WTC11 (cell line): ENCODE data around the gene ZNF398. TPM values are rescaled to one million over a fixed set of nuclear protein-coding genes. Genes with fewer than 3 reads are reported as not detected.

Source experiments
- ATAC-seq: fragments of 200-7000 bp; cut with Tn5 transposase; 2 replicates; pipeline ENCODE4 v1.10.0; 2021; ENCODE audit warnings: mild to moderate bottlenecking, moderate library complexity
- CTCF ChIA-PET: fragments of 300-600 bp; sonication (Branson Sonifier 250); formaldehyde crosslinking; loops from one replicate; lab custom pipeline; 2021; ENCODE audit warnings: antibody characterized with exemption; lab: Charles Lee
- POLR2A ChIA-PET: fragments of 350-600 bp; sonication (Branson Sonifier 250); formaldehyde crosslinking; loops from one replicate; lab custom pipeline; 2021; ENCODE audit warnings: antibody characterized with exemption; lab: Charles Lee
- DNase-seq: peaks from one replicate; pipeline ENCODE4 v3.0.0; 2021; ENCODE audit warnings: low spot score
- H3K27ac Mint-ChIP-seq: 2 replicates; pipeline ENCODE4 v1.8.0; 2021; ENCODE audit warnings: mixed read lengths
- H3K27me3 Mint-ChIP-seq: 2 replicates; pipeline ENCODE4 v1.8.0; 2021; ENCODE audit warnings: low read depth, mild to moderate bottlenecking, moderate library complexity, mixed read lengths
- H3K36me3 Mint-ChIP-seq: 2 replicates; pipeline ENCODE4 v1.8.0; 2021; ENCODE audit warnings: mixed read lengths
- H3K4me1 Mint-ChIP-seq: 2 replicates; pipeline ENCODE4 v1.8.0; 2022; ENCODE audit warnings: mixed read lengths
- H3K4me3 Mint-ChIP-seq: 2 replicates; pipeline ENCODE4 v1.8.0; 2021; ENCODE audit warnings: mild to moderate bottlenecking, moderate library complexity, mixed read lengths
- H3K9me3 Mint-ChIP-seq: 2 replicates; pipeline ENCODE4 v1.8.0; 2021; ENCODE audit warnings: mixed read lengths
- ATF6 ChIP-seq: sonication (generic); formaldehyde crosslinking; IDR thresholded peaks from 2 replicates; pipeline ENCODE4 v1.8.1; 2023; ENCODE audit warnings: mild to moderate bottlenecking, missing genetic modification reagents
- FOXK1 ChIP-seq: sonication (generic); formaldehyde crosslinking; IDR thresholded peaks from 2 replicates; pipeline ENCODE4 v1.8.0; 2022; ENCODE audit warnings: mild to moderate bottlenecking, moderate library complexity, missing genetic modification reagents
- GTF2I ChIP-seq: fragments of 250-450 bp; sonication (Bioruptor Pico); conservative IDR thresholded peaks from 2 replicates; pipeline ENCODE4 v1.4.0; 2021; ENCODE audit warnings: mild to moderate bottlenecking
- HMGA2 ChIP-seq: fragments of 250-450 bp; sonication (Bioruptor Pico); IDR thresholded peaks from 2 replicates; pipeline ENCODE4 v1.4.0; 2021; ENCODE audit warnings: mild to moderate bottlenecking, moderate library complexity
- NFYB ChIP-seq: sonication (generic); formaldehyde crosslinking; conservative IDR thresholded peaks from 2 replicates; pipeline ENCODE4 v1.8.0; 2022; ENCODE audit warnings: low read depth, missing genetic modification reagents
- SOX15 ChIP-seq: fragments of 250-450 bp; sonication (Bioruptor Pico); IDR thresholded peaks from 2 replicates; pipeline ENCODE4 v1.9.0; 2021; ENCODE audit warnings: mild to moderate bottlenecking
- ZNF263 ChIP-seq: sonication (generic); formaldehyde crosslinking; IDR thresholded peaks from 2 replicates; pipeline ENCODE4 v1.8.1; 2022; ENCODE audit warnings: low read depth, mild to moderate bottlenecking, moderate library complexity, missing genetic modification reagents
- ZNF396 ChIP-seq: fragments of 250-450 bp; sonication (Bioruptor Pico); IDR thresholded peaks from 2 replicates; pipeline ENCODE4 v1.8.0; 2021; ENCODE audit warnings: mild to moderate bottlenecking, moderate library complexity, borderline replicate concordance
- ZNF416 ChIP-seq: fragments of 250-450 bp; sonication (Bioruptor Pico); IDR thresholded peaks from 2 replicates; pipeline ENCODE4 v1.9.0; 2021; ENCODE audit warnings: mild to moderate bottlenecking, inconsistent platforms
- ZNF425 ChIP-seq: fragments of 250-450 bp; sonication (Bioruptor Pico); conservative IDR thresholded peaks from 2 replicates; pipeline ENCODE4 v1.9.0; 2021; ENCODE audit warnings: mild to moderate bottlenecking
- ZNF671 ChIP-seq: fragments of 250-450 bp; sonication (Bioruptor Pico); IDR thresholded peaks from 2 replicates; pipeline ENCODE4 v1.8.0; 2021; ENCODE audit warnings: mild to moderate bottlenecking
- total RNA-seq: library from RNA; stranded (reverse); gene quantifications from 3 replicates; pipeline ENCODE4 v1.2.3, GENCODE V29; 2021
- TF ChIP-seq, protein P1 (sequence below): sonication (generic); formaldehyde crosslinking; IDR thresholded peaks from 2 replicates; pipeline ENCODE4 v1.8.1; 2022; ENCODE audit warnings: missing genetic modification reagents, borderline replicate concordance
- TF ChIP-seq, protein P2 (sequence below): sonication (generic); formaldehyde crosslinking; IDR thresholded peaks from 2 replicates; pipeline ENCODE4 v1.8.1; 2023; ENCODE audit warnings: mild to moderate bottlenecking, moderate library complexity, missing genetic modification reagents

ZNF398 gene
- total RNA-seq, 1 experiment from 2014 or later: 63.2 TPM

GRCh38 chr7:149181450-149181790 is 34.2 kb downstream of the ZNF398 start:
- POLR2A ChIA-PET: no interaction called here
- H3K27ac Mint-ChIP-seq: peak overlapping the region; percentile 93

GRCh38 chr7:149184274-149184673 is 37.0 kb downstream of the ZNF398 start:
- no peak; the same call in 1 of the 2 replicates for ATAC-seq
- ChIA-PET CTCF (interaction anchor here (2.8 kb wide), 1 partner anchor 11 kb away, joined by 16 read pairs; the partner anchor contains the start of gene ZNF282), POLR2A (no interaction called here)
- peaks cover 40% of the 10 kb centered on the region for H3K36me3 Mint-ChIP-seq
- DNase-seq: no peak
- no peaks in the 10 kb centered on the region for H3K27me3 Mint-ChIP-seq
- H3K9me3 Mint-ChIP-seq: no peaks in the 10 kb centered on the region
- peak overlapping the region; percentile 37; the same call in 1 of the 2 replicates for H3K27ac Mint-ChIP-seq
- H3K4me1 Mint-ChIP-seq: no peaks in the 10 kb centered on the region
- H3K4me3 Mint-ChIP-seq: no peak overlapping the region
- TF ChIP-seq ATF6 (CRISPR knock-in tag): no peak
- 0 out of 2 replicates have a peak, but pooled peaks have one; percentile 12 for TF ChIP-seq ZNF425 (CRISPR knock-in tag)
- TF ChIP-seq, all 79 proteins: peak for 1

More at GRCh38 chr7:149181450-149181790, 34.2 kb downstream of the ZNF398 start:
- TF ChIP-seq FOXK1 (CRISPR knock-in tag): no peak
- no peak for TF ChIP-seq ZNF396
- TF ChIP-seq SOX15 (CRISPR knock-in tag): no peak
- no peak for TF ChIP-seq NFYB (CRISPR knock-in tag)
- TF ChIP-seq, protein P1, sequence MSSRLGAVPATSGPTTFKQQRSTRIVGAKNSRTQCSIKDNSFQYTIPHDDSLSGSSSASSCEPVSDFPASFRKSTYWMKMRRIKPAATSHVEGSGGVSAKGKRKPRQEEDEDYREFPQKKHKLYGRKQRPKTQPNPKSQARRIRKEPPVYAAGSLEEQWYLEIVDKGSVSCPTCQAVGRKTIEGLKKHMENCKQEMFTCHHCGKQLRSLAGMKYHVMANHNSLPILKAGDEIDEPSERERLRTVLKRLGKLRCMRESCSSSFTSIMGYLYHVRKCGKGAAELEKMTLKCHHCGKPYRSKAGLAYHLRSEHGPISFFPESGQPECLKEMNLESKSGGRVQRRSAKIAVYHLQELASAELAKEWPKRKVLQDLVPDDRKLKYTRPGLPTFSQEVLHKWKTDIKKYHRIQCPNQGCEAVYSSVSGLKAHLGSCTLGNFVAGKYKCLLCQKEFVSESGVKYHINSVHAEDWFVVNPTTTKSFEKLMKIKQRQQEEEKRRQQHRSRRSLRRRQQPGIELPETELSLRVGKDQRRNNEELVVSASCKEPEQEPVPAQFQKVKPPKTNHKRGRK (CRISPR knock-in tag): no peak
- TF ChIP-seq GTF2I: no peak
- no peak for TF ChIP-seq ZNF671 (CRISPR knock-in tag)
- no peak for TF ChIP-seq ZNF416 (CRISPR knock-in tag)
- TF ChIP-seq HMGA2: no peak
- TF ChIP-seq, protein P2, sequence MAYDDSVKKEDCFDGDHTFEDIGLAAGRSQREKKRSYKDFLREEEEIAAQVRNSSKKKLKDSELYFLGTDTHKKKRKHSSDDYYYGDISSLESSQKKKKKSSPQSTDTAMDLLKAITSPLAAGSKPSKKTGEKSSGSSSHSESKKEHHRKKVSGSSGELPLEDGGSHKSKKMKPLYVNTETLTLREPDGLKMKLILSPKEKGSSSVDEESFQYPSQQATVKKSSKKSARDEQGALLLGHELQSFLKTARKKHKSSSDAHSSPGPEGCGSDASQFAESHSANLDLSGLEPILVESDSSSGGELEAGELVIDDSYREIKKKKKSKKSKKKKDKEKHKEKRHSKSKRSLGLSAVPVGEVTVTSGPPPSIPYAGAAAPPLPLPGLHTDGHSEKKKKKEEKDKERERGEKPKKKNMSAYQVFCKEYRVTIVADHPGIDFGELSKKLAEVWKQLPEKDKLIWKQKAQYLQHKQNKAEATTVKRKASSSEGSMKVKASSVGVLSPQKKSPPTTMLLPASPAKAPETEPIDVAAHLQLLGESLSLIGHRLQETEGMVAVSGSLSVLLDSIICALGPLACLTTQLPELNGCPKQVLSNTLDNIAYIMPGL (CRISPR knock-in tag): no peak
- TF ChIP-seq ZNF263 (CRISPR knock-in tag): no peak
- no peak for TF ChIP-seq ATF6 (CRISPR knock-in tag)
- DNase-seq: no peak
- H3K36me3 Mint-ChIP-seq: peaks cover 69% of the 10 kb centered on the region
- no peaks in the 10 kb centered on the region for H3K27me3 Mint-ChIP-seq
- no peak overlapping the region for H3K4me3 Mint-ChIP-seq
- CTCF ChIA-PET: no interaction called here
- no peak for ATAC-seq
- H3K4me1 Mint-ChIP-seq: no peaks in the 10 kb centered on the region
- no peaks in the 10 kb centered on the region for H3K9me3 Mint-ChIP-seq
